Measurements from ENCODE around the gene CPED1. TPM values are rescaled to one million over a fixed set of nuclear protein-coding genes. Genes with fewer than 3 reads are reported as not detected.
"Not testable (repeated sequence)": the region's sequence is repeated elsewhere in the genome, so short reads cannot be mapped to it uniquely, and the experiment has no call there.

The CPED1 gene
- total RNA-seq, 1 experiment from 2014 or later: 0.13 TPM

GRCh38 chr7:121073463-121074099 is 85.1 kb downstream of the CPED1 start:
- no peak overlapping the region for H2BK20ac ChIP-seq (ENCODE audit: low read depth, low read length, poor library complexity, severe bottlenecking)
- no peak overlapping the region for H3K56ac ChIP-seq (ENCODE audit: insufficient read length, low read depth, low read length)
- H3K4me2 ChIP-seq (ENCODE audit: insufficient read depth, insufficient read length, low read length): no peak overlapping the region
- H3K27me3 ChIP-seq (ENCODE audit: insufficient read depth, low read length): no peaks in the 10 kb centered on the region
- H3K23me2 ChIP-seq (ENCODE audit: insufficient read length, low read depth, low read length, poor library complexity, severe bottlenecking): no peaks in the 10 kb centered on the region
- H3K23ac ChIP-seq (ENCODE audit: insufficient read length, low read depth, low read length): no peak overlapping the region
- no peaks in the 10 kb centered on the region for H4K20me1 ChIP-seq (ENCODE audit: control insufficient read depth, insufficient read depth, insufficient read length)
- Mint-ChIP-seq H3K36me3 (ENCODE audit: insufficient read depth in 1 of 3, low read depth in 3 of 3) (no peaks in the 10 kb centered on the region), H3K4me1 (peaks cover 3 to 6% of the 10 kb centered on the region in 2 experiments; a peak in 3 of 4 replicates), H3K4me3 (no peak overlapping the region), H3K27me3 (ENCODE audit: low read depth) (no peaks in the 10 kb centered on the region), H3K9me3 (no peaks in the 10 kb centered on the region), H3K27ac (no peak overlapping the region; a peak in 1 of 7 replicates)
- no peak overlapping the region for H2BK5ac ChIP-seq (ENCODE audit: insufficient read length, low read length)
- no peaks in the 10 kb centered on the region for H3K9me3 ChIP-seq (ENCODE audit: control insufficient read depth, low read depth, low read length)
- H2AK5ac ChIP-seq (ENCODE audit: insufficient read length, low read length): no peak overlapping the region
- H3K4ac ChIP-seq (ENCODE audit: low read depth, low read length): no peak overlapping the region
- TF ChIP-seq, protein P1, sequence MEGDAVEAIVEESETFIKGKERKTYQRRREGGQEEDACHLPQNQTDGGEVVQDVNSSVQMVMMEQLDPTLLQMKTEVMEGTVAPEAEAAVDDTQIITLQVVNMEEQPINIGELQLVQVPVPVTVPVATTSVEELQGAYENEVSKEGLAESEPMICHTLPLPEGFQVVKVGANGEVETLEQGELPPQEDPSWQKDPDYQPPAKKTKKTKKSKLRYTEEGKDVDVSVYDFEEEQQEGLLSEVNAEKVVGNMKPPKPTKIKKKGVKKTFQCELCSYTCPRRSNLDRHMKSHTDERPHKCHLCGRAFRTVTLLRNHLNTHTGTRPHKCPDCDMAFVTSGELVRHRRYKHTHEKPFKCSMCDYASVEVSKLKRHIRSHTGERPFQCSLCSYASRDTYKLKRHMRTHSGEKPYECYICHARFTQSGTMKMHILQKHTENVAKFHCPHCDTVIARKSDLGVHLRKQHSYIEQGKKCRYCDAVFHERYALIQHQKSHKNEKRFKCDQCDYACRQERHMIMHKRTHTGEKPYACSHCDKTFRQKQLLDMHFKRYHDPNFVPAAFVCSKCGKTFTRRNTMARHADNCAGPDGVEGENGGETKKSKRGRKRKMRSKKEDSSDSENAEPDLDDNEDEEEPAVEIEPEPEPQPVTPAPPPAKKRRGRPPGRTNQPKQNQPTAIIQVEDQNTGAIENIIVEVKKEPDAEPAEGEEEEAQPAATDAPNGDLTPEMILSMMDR (conservative IDR thresholded peaks at IDR 0.05): no peak
- no peak overlapping the region for H2AFZ ChIP-seq (ENCODE audit: low read length)
- no peaks in the 10 kb centered on the region for H3K79me2 ChIP-seq (ENCODE audit: insufficient read depth, low read length)
- no peak overlapping the region for H3K9ac ChIP-seq (ENCODE audit: extremely low read depth, insufficient read length, low read length)
- no peak overlapping the region for H2BK120ac ChIP-seq (ENCODE audit: low read depth, low read length, poor library complexity, severe bottlenecking)
- no peak overlapping the region for H3K18ac ChIP-seq (ENCODE audit: insufficient read length, low read depth, low read length)
- no peak overlapping the region for H4K8ac ChIP-seq (replicated peaks; ENCODE audit: insufficient read length, low read depth, low read length)
- no peak overlapping the region for H4K91ac ChIP-seq (ENCODE audit: insufficient read length, low read depth, low read length)
- no peak for DNase-seq
- WGBS (ENCODE audit: extremely low coverage, insufficient read length, low lambda C conversion rate): no CpG with 5 or more reads among the region's 3 CpGs
- H2BK15ac ChIP-seq (ENCODE audit: low read depth, low read length): no peak overlapping the region
- no peak overlapping the region for H4K5ac ChIP-seq (ENCODE audit: insufficient read length, low read depth, low read length)
- H2BK12ac ChIP-seq (ENCODE audit: insufficient read length, low read depth, low read length): no peak overlapping the region
- no peak overlapping the region for H3T11ph ChIP-seq (ENCODE audit: low read length)
- no peak overlapping the region for H3K27ac ChIP-seq (ENCODE audit: insufficient read length, low read depth, low read length)
- no peak overlapping the region for H3K14ac ChIP-seq (ENCODE audit: insufficient read depth, low read length)
- H3K4me1 ChIP-seq (ENCODE audit: insufficient read depth, low read length): no peaks in the 10 kb centered on the region
- no peaks in the 10 kb centered on the region for H3K79me1 ChIP-seq (ENCODE audit: insufficient read depth, low read depth, low read length, poor library complexity, severe bottlenecking)

DNA sequence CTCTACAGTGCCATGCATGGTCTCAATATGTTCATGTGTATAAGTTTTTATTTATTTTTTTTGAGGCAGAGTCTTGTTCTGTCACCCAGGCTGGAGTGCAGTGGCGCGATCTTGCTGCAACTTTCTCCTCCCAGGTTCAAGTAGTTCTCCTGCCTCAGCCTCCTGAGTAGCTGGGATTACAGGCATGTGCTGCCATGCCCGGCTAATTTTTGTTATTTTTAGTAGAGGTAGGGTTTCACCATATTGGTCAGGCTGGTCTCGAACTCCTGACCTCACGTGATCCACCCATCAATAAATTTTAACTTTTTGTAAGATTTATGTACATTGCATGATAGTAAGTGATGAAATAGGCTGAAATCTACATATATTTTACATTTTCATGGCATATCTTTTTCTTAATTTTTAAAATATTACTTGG is 86.9 kb downstream of the CPED1 start:
- not testable (repeated sequence) for H4K20me1 ChIP-seq (ENCODE audit: control insufficient read depth, insufficient read depth, insufficient read length); H2BK20ac ChIP-seq (ENCODE audit: low read depth, low read length, poor library complexity, severe bottlenecking); H3K4me1 ChIP-seq (ENCODE audit: insufficient read depth, low read length); H3K79me1 ChIP-seq (ENCODE audit: insufficient read depth, low read depth, low read length, poor library complexity, severe bottlenecking); H2AFZ ChIP-seq (ENCODE audit: low read length); H2AK5ac ChIP-seq (ENCODE audit: insufficient read length, low read length); H3K4ac ChIP-seq (ENCODE audit: low read depth, low read length); H3K27ac Mint-ChIP-seq; H4K8ac ChIP-seq (replicated peaks; ENCODE audit: insufficient read length, low read depth, low read length); H3K9ac ChIP-seq (ENCODE audit: extremely low read depth, insufficient read length, low read length); H3K56ac ChIP-seq (ENCODE audit: insufficient read length, low read depth, low read length); H3T11ph ChIP-seq (ENCODE audit: low read length); H3K23me2 ChIP-seq (ENCODE audit: insufficient read length, low read depth, low read length, poor library complexity, severe bottlenecking); H3K23ac ChIP-seq (ENCODE audit: insufficient read length, low read depth, low read length); DNase-seq; H3K9me3 ChIP-seq (ENCODE audit: control insufficient read depth, low read depth, low read length); H3K27me3 ChIP-seq (ENCODE audit: insufficient read depth, low read length); H2BK15ac ChIP-seq (ENCODE audit: low read depth, low read length); H4K5ac ChIP-seq (ENCODE audit: insufficient read length, low read depth, low read length); H3K79me2 ChIP-seq (ENCODE audit: insufficient read depth, low read length); H3K14ac ChIP-seq (ENCODE audit: insufficient read depth, low read length); H3K27me3 Mint-ChIP-seq (ENCODE audit: low read depth); H3K4me1 Mint-ChIP-seq; H3K18ac ChIP-seq (ENCODE audit: insufficient read length, low read depth, low read length); H4K91ac ChIP-seq (ENCODE audit: insufficient read length, low read depth, low read length); H3K27ac ChIP-seq (ENCODE audit: insufficient read length, low read depth, low read length); H3K9me3 Mint-ChIP-seq; H2BK12ac ChIP-seq (ENCODE audit: insufficient read length, low read depth, low read length); H2BK5ac ChIP-seq (ENCODE audit: insufficient read length, low read length); H2BK120ac ChIP-seq (ENCODE audit: low read depth, low read length, poor library complexity, severe bottlenecking); H3K4me2 ChIP-seq (ENCODE audit: insufficient read depth, insufficient read length, low read length); H3K36me3 Mint-ChIP-seq (ENCODE audit: insufficient read depth in 1 of 3, low read depth in 3 of 3); H3K4me3 Mint-ChIP-seq
- no CpG with 5 or more reads among the region's 5 CpGs for WGBS (ENCODE audit: extremely low coverage, insufficient read length, low lambda C conversion rate)

Data from H9 (cell line).